ENCODE data around the gene SEC11A.

SEC11A gene

DNA sequence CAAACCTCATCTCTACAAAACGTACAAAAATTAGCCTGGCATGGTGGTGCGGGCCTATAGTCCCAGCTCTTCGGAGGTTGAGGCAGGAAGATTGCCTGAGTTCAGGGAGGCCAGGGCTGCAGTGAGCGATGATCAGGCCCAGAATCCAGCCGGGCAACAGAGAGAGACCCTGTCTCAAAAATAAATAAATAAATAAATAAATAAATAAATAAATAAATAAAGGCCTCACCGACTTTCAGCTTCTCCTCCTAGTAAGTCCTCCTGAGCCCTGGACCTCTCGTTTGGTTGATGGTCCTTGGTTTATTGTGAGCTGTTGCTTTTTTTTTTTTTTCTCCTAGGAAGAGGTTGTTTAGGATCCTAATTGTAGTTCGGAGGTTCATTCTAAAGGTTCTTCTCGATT is 86.9 kb downstream of the SEC11A start:
- no peak overlapping the region for H3K27ac ChIP-seq (ENCODE audit: low read depth in 2 of 2, low read length in 2 of 2)
- peaks cover 15 to 19% of the 10 kb centered on the region in 2 donors for H3K4me1 ChIP-seq (ENCODE audit: control insufficient read depth in 2 of 2, insufficient read depth in 2 of 2, low read length in 2 of 2)
- no peak overlapping the region for H3K9ac ChIP-seq (ENCODE audit: low read depth in 1 of 2, low read length in 2 of 2)
- no peaks in the 10 kb centered on the region for H3K36me3 ChIP-seq (ENCODE audit: control insufficient read depth in 2 of 2, insufficient read depth in 2 of 2, low read length in 2 of 2)
- H3K9me3 ChIP-seq (ENCODE audit: control insufficient read depth in 2 of 2, low read length in 2 of 2): no peaks in the 10 kb centered on the region
- H3K4me3 ChIP-seq (ENCODE audit: low read length in 2 of 2): no peak overlapping the region
- no peaks in the 10 kb centered on the region for H3K27me3 ChIP-seq (ENCODE audit: control insufficient read depth in 2 of 2, insufficient read depth in 2 of 2, low read length in 2 of 2)

DNA sequence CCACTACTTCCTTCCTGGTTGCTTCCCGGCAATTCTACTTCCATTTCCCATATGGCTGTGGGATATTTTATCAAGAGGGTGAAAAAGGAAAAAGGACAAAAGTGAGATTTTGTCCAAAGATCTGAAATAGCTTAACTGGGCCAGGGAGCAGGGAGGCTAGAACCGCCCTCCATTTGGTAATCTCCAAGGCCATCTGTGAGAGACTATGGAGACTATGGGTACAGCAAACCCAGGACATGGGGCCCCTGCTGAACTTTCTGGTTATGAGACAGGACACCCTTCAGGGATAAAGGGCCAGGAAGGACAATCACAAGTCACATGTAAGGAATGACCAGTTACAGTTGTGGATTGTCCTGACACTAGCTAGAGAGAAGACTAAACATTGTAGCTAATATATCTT is 90.8 kb downstream of the SEC11A start:
- Histone ChIP-seq H3K27me3 (ENCODE audit: control insufficient read depth in 2 of 2, insufficient read depth in 2 of 2, low read length in 2 of 2) (no peaks in the 10 kb centered on the region), H3K27ac (ENCODE audit: low read depth in 2 of 2, low read length in 2 of 2) (no peak overlapping the region), H3K9ac (ENCODE audit: low read depth in 1 of 2, low read length in 2 of 2) (no peak overlapping the region), H3K9me3 (ENCODE audit: control insufficient read depth in 2 of 2, low read length in 2 of 2) (peaks cover 17 to 18% of the 10 kb centered on the region in 2 donors), H3K36me3 (ENCODE audit: control insufficient read depth in 2 of 2, insufficient read depth in 2 of 2, low read length in 2 of 2) (peaks cover 18 to 23% of the 10 kb centered on the region in 2 donors), H3K4me3 (ENCODE audit: low read length in 2 of 2) (no peak overlapping the region), H3K4me1 (ENCODE audit: control insufficient read depth in 2 of 2, insufficient read depth in 2 of 2, low read length in 2 of 2) (peaks cover 0 to under 1% of the 10 kb centered on the region in 2 donors)

DNA sequence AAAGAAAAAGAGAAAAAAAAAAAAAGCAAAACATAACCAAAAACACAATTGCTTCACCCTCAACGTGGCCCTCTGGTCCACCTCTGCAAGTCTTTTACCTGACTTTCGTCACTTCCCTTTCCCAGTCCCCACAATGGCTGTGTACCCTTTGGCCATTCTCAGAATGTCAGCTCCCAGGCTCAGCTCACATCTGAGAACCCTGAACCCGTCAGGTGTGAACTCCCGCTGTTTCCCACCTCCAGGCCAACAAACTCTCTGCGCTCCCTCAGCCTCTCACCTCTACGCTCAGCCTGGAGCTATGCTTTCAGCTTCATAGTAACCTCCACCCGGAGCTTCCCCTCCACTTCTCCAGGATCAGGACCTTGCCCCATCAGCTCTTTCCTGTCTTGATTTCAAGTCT is 91.6 kb downstream of the SEC11A start:
- Histone ChIP-seq H3K36me3 (ENCODE audit: control insufficient read depth in 2 of 2, insufficient read depth in 2 of 2, low read length in 2 of 2) (peaks cover 18 to 26% of the 10 kb centered on the region in 2 donors), H3K27me3 (ENCODE audit: control insufficient read depth in 2 of 2, insufficient read depth in 2 of 2, low read length in 2 of 2) (no peaks in the 10 kb centered on the region), H3K9ac (ENCODE audit: low read depth in 1 of 2, low read length in 2 of 2) (no peak overlapping the region), H3K4me3 (ENCODE audit: low read length in 2 of 2) (no peak overlapping the region), H3K4me1 (ENCODE audit: control insufficient read depth in 2 of 2, insufficient read depth in 2 of 2, low read length in 2 of 2) (no peaks in the 10 kb centered on the region), H3K9me3 (ENCODE audit: control insufficient read depth in 2 of 2, low read length in 2 of 2) (peaks cover 17 to 18% of the 10 kb centered on the region in 2 donors), H3K27ac (ENCODE audit: low read depth in 2 of 2, low read length in 2 of 2) (no peak overlapping the region)

DNA sequence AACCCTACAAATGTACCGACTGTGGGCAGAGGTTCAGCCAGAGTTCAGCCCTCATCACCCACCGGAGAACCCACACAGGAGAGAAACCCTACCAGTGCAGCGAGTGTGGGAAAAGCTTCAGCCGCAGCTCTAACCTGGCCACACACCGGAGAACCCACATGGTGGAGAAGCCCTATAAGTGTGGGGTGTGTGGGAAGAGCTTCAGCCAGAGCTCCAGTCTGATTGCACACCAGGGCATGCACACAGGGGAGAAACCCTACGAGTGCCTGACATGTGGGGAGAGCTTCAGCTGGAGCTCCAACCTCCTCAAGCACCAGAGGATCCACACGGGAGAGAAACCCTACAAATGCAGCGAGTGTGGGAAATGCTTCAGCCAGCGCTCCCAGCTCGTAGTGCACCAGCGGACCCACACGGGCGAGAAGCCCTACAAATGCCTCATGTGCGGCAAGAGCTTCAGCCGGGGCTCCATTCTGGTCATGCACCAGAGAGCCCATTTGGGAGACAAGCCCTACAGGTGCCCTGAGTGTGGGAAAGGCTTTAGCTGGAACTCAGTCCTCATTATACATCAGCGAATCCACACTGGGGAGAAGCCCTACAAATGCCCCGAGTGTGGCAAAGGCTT is 94.5 kb downstream of the SEC11A start:
- no peak overlapping the region for H3K9ac ChIP-seq (ENCODE audit: low read depth in 1 of 2, low read length in 2 of 2)
- H3K27me3 ChIP-seq (ENCODE audit: control insufficient read depth in 2 of 2, insufficient read depth in 2 of 2, low read length in 2 of 2): no peaks in the 10 kb centered on the region
- H3K36me3 ChIP-seq (ENCODE audit: control insufficient read depth in 2 of 2, insufficient read depth in 2 of 2, low read length in 2 of 2): peaks cover 18 to 26% of the 10 kb centered on the region in 2 donors
- peak overlapping the region; percentile 20 to 48 for H3K4me3 ChIP-seq (ENCODE audit: low read length in 2 of 2)
- H3K4me1 ChIP-seq (ENCODE audit: control insufficient read depth in 2 of 2, insufficient read depth in 2 of 2, low read length in 2 of 2): no peaks in the 10 kb centered on the region
- H3K9me3 ChIP-seq (ENCODE audit: control insufficient read depth in 2 of 2, low read length in 2 of 2): peaks cover 17 to 18% of the 10 kb centered on the region in 2 donors
- no peak overlapping the region for H3K27ac ChIP-seq (ENCODE audit: low read depth in 2 of 2, low read length in 2 of 2)

DNA sequence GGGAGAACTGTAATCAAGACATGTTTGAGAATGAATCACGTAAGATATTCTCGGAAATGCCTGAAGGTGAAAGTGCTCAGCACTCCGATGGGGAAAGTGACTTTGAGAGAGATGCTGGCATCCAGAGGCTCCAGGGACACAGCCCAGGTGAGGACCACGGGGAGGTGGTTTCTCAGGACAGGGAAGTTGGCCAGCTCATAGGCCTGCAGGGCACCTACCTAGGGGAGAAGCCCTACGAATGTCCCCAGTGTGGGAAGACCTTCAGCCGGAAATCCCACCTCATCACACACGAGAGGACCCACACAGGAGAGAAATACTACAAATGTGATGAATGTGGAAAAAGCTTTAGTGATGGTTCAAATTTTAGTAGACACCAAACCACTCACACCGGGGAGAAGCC is 95.3 kb downstream of the SEC11A start:
- Histone ChIP-seq H3K9me3 (ENCODE audit: control insufficient read depth in 2 of 2, low read length in 2 of 2) (peaks cover 17 to 18% of the 10 kb centered on the region in 2 donors), H3K36me3 (ENCODE audit: control insufficient read depth in 2 of 2, insufficient read depth in 2 of 2, low read length in 2 of 2) (peaks cover 18 to 26% of the 10 kb centered on the region in 2 donors), H3K27me3 (ENCODE audit: control insufficient read depth in 2 of 2, insufficient read depth in 2 of 2, low read length in 2 of 2) (no peaks in the 10 kb centered on the region), H3K27ac (ENCODE audit: low read depth in 2 of 2, low read length in 2 of 2) (no peak overlapping the region), H3K4me1 (ENCODE audit: control insufficient read depth in 2 of 2, insufficient read depth in 2 of 2, low read length in 2 of 2) (no peaks in the 10 kb centered on the region), H3K4me3 (ENCODE audit: low read length in 2 of 2) (no peak overlapping the region), H3K9ac (ENCODE audit: low read depth in 1 of 2, low read length in 2 of 2) (no peak overlapping the region)

All from mucosa of rectum (tissue), 2 donors.